Mesothelial cell of epicardium (in vitro differentiated cells): ENCODE data around the gene PLAU. TPM values are rescaled to one million over a fixed set of nuclear protein-coding genes. Genes with fewer than 3 reads are reported as not detected.

Source experiments
- DNase-seq, 2 experiments: peaks; one replicate each; pipeline ENCODE4 v3.0.0; 2021; ENCODE audit warnings: low spot score in 2 of 2; ENCODE audit not compliant: unreplicated experiment in 2 of 2
- H3K27ac Mint-ChIP-seq: 2 replicates; pipeline ENCODE4 v1.8.0; 2021; ENCODE audit warnings: mixed read lengths
- H3K27me3 Mint-ChIP-seq: 2 replicates; pipeline ENCODE4 v1.8.0; 2021; ENCODE audit warnings: low read depth, mixed read lengths
- H3K36me3 Mint-ChIP-seq: 2 replicates; pipeline ENCODE4 v1.8.0; 2021; ENCODE audit warnings: mixed read lengths
- H3K4me1 Mint-ChIP-seq: 2 replicates; pipeline ENCODE4 v1.8.0; 2021; ENCODE audit warnings: mixed read lengths
- H3K4me3 Mint-ChIP-seq: 2 replicates; pipeline ENCODE4 v1.8.0; 2021; ENCODE audit warnings: mild to moderate bottlenecking, moderate library complexity, mixed read lengths
- H3K9me3 Mint-ChIP-seq: 2 replicates; pipeline ENCODE4 v1.8.0; 2021; ENCODE audit warnings: mixed read lengths
- CTCF ChIP-seq: fragments of 200-600 bp; sonication (generic); IDR thresholded peaks from one replicate; pipeline ENCODE4 v1.5.0; 2021; ENCODE audit warnings: antibody characterized with exemption; ENCODE audit not compliant: unreplicated experiment
- total RNA-seq: library from RNA; stranded (reverse); gene quantifications from 3 replicates; pipeline ENCODE4 v1.2.1, GENCODE V29; 2021

PLAU gene
- total RNA-seq, 1 donor from 2014 or later: 4.7 TPM

DNA sequence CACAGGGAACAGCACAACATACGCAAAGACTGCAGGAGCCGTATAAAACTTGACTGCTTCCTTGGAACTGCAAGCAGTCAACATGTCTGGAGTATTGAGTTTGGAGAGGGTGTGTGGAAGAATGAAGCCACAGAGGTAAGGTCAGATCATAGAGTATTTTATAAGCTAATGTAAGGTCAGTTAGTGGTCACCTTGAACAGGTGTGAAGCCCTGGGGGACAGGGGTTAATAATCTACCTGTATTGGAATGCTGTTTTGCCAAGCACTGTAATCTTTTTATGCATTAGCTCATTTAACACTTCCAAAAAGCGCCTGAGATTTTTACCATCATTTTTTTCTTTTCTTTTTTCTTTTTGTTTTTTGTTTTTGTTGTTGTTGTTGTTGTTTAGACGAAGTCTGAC lies 23.1 kb downstream of the PLAU start:
- no peaks in the 10 kb centered on the region for H3K36me3 Mint-ChIP-seq
- no peak for DNase-seq
- H3K9me3 Mint-ChIP-seq: no peaks in the 10 kb centered on the region
- no peak for TF ChIP-seq CTCF
- H3K4me3 Mint-ChIP-seq: no peak overlapping the region
- no peaks in the 10 kb centered on the region for H3K27me3 Mint-ChIP-seq
- H3K4me1 Mint-ChIP-seq: peaks cover 15% of the 10 kb centered on the region
- H3K27ac Mint-ChIP-seq: no peak overlapping the region

DNA sequence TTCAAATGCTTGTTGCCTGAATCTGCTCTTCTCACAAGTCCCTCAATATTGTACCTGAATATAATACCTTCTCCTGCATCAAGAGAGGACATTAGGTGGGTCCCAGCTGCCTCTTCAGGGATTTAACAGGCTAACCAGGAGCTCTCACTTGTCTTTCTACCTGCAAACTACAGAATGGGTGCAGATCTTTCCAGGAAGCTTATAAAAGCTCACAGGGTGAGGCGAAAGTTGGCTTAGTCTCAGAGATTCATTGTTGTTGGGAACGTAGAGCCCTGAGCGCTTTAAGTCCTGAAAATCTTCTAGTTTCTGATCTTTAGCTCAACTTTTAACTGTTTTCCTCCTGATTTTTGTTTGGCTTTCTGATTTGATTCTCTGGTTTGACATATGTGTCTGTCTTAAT lies 25.0 kb downstream of the PLAU start:
- H3K4me3 Mint-ChIP-seq: no peak overlapping the region
- DNase-seq: no peak
- no peaks in the 10 kb centered on the region for H3K36me3 Mint-ChIP-seq
- no peaks in the 10 kb centered on the region for H3K27me3 Mint-ChIP-seq
- H3K27ac Mint-ChIP-seq: no peak overlapping the region
- H3K4me1 Mint-ChIP-seq: peaks cover 14% of the 10 kb centered on the region
- H3K9me3 Mint-ChIP-seq: no peaks in the 10 kb centered on the region
- no peak for TF ChIP-seq CTCF

GRCh38 chr10:73937333-73938043 lies 26.6 kb downstream of the PLAU start:
- H3K9me3 Mint-ChIP-seq: no peaks in the 10 kb centered on the region
- H3K27me3 Mint-ChIP-seq: no peaks in the 10 kb centered on the region
- no peaks in the 10 kb centered on the region for H3K36me3 Mint-ChIP-seq
- peaks cover 14% of the 10 kb centered on the region for H3K4me1 Mint-ChIP-seq
- DNase-seq: no peak
- H3K4me3 Mint-ChIP-seq: no peak overlapping the region
- no peak overlapping the region for H3K27ac Mint-ChIP-seq
- TF ChIP-seq CTCF: no peak

DNA sequence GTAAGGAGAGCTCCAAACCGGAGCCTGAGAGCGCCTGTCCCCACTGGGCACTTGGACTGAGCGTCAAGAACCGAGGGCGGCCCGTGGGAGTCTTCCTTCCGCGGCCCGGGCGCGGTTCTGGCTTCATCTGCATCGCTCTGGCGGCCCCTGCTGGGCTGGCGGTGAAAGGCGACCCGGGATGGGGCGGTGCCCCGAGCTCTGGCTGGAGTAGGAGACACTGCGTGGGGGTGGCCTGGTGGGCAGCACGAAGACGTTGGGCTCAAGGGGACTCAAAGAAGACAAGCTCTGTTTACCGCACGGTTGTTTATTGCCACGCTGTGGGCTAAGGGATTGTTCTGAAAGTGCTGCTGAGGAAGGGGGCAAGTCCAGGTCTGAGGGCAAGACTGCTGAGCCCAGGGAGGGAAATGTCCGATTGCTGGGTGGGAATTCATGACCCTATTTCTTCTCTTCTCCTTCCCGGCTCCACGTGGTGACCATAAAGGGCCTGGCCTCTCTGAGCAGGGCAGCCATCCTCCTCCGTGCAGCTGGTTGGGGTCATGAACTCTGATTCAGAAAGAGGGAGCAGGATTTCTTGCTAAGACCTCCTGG lies 29.8 kb downstream of the PLAU start:
- peak; percentile 71 for TF ChIP-seq CTCF
- Mint-ChIP-seq H3K9me3 (no peaks in the 10 kb centered on the region), H3K4me1 (peaks cover 14% of the 10 kb centered on the region), H3K27me3 (no peaks in the 10 kb centered on the region), H3K27ac (no peak overlapping the region), H3K4me3 (peak overlapping the region; percentile 49), H3K36me3 (no peaks in the 10 kb centered on the region)
- DNase-seq: peak; percentile 68 to 89

GRCh38 chr10:73941300-73941699 lies 30.4 kb downstream of the PLAU start:
- Mint-ChIP-seq H3K4me1 (peaks cover 14% of the 10 kb centered on the region), H3K36me3 (no peaks in the 10 kb centered on the region), H3K27me3 (no peaks in the 10 kb centered on the region), H3K4me3 (peak overlapping the region; percentile 49), H3K9me3 (no peaks in the 10 kb centered on the region), H3K27ac (no peak overlapping the region)
- no peak for DNase-seq
- no peak for TF ChIP-seq CTCF
